Natural killer cell (primary cell): ENCODE data around the gene CEP41. TPM values are rescaled to one million over a fixed set of nuclear protein-coding genes. Genes with fewer than 3 reads are reported as not detected.

Source experiments
- ATAC-seq, 3 donors: fragments of 150-1000 bp in 2 of 3; fragments of 200-7000 bp in 1 of 3; cut with Tn5 transposase; 1 replicate in 1 of 3; 2 replicates in 2 of 3; pipeline ENCODE4 v1.10.0; 2021; ENCODE audit warnings: mild to moderate bottlenecking in 2 of 3, moderate library complexity in 2 of 3
- DNase-seq, 2 donors: peaks; one replicate each; pipeline versions ENCODE4 v3.0.0 to v3.0.0-alpha.2; 2013 to 2021; ENCODE audit warnings: mixed read lengths in 1 of 2
- H3K27ac ChIP-seq: one replicate; pipeline ENCODE4 v1.5.1; 2013; ENCODE audit warnings: mild to moderate bottlenecking, low read length
- H3K27me3 ChIP-seq: one replicate; pipeline ENCODE4 v1.6.1; 2013; ENCODE audit warnings: low read length; ENCODE audit not compliant: control insufficient read depth, insufficient read depth
- H3K36me3 ChIP-seq: one replicate; pipeline ENCODE4 v1.6.1; 2013; ENCODE audit warnings: low read length; ENCODE audit not compliant: control insufficient read depth, insufficient read depth
- H3K4me1 ChIP-seq: one replicate; pipeline ENCODE4 v1.6.1; 2013; ENCODE audit warnings: low read length; ENCODE audit not compliant: control insufficient read depth, insufficient read depth
- H3K4me3 ChIP-seq: one replicate; pipeline ENCODE4 v1.5.1; 2013; ENCODE audit warnings: low read length
- H3K9me3 ChIP-seq: one replicate; pipeline ENCODE4 v1.6.1; 2013; ENCODE audit warnings: low read length; ENCODE audit not compliant: control insufficient read depth, insufficient read depth
- H3K27ac Mint-ChIP-seq, 2 donors: one replicate each; pipeline ENCODE4 v1.8.0; 2022; ENCODE audit warnings: mild to moderate bottlenecking in 2 of 2, mixed read lengths in 2 of 2, moderate library complexity in 1 of 2
- H3K27me3 Mint-ChIP-seq, 2 donors: one replicate each; pipeline ENCODE4 v1.8.0; 2022; ENCODE audit warnings: low read depth in 2 of 2, mixed read lengths in 2 of 2
- H3K36me3 Mint-ChIP-seq: one replicate; pipeline ENCODE4 v1.8.0; 2022; ENCODE audit warnings: mixed read lengths
- H3K4me1 Mint-ChIP-seq, 2 donors: one replicate each; pipeline ENCODE4 v1.8.0; 2022; ENCODE audit warnings: mixed read lengths in 2 of 2
- H3K4me3 Mint-ChIP-seq: one replicate; pipeline ENCODE4 v1.8.0; 2022; ENCODE audit warnings: mild to moderate bottlenecking, moderate library complexity, mixed read lengths
- H3K9me3 Mint-ChIP-seq, 2 donors: one replicate each; pipeline ENCODE4 v1.8.0; 2022; ENCODE audit warnings: mixed read lengths in 2 of 2
- WGBS: methylation state at CpG from one replicate; pipeline ENCODE4 v1.1.7; 2013; ENCODE audit warnings: missing lambda C conversion rate; ENCODE audit not compliant: insufficient coverage; 5-methylcytosine and 5-hydroxymethylcytosine counted together
- intact Hi-C: fragments of 100-400 bp; cut with micrococcal nuclease; formaldehyde crosslinking; loops from one replicate; pipeline ENCODE4 v1.14.2; 2022
- total RNA-seq, 4 donors: library from RNA; stranded (reverse); fragments of 120-200 nt in 1 of 4; gene quantifications; one replicate each; pipeline versions ENCODE4 v1.2.3 to v1.2.4, GENCODE V29; 2013 to 2022
- TF ChIP-seq, protein P1 (sequence below): fragments of 200-600 bp; IDR thresholded peaks from one replicate; pipeline ENCODE4 v1.8.0; 2022; ENCODE audit warnings: antibody characterized with exemption

The CEP41 gene
- total RNA-seq, 3 donors from 2014 or later (not counting 1 experiment from before 2014, with no cell fraction given) = 8.7 to 14.2 (median 11.2) TPM

DNA sequence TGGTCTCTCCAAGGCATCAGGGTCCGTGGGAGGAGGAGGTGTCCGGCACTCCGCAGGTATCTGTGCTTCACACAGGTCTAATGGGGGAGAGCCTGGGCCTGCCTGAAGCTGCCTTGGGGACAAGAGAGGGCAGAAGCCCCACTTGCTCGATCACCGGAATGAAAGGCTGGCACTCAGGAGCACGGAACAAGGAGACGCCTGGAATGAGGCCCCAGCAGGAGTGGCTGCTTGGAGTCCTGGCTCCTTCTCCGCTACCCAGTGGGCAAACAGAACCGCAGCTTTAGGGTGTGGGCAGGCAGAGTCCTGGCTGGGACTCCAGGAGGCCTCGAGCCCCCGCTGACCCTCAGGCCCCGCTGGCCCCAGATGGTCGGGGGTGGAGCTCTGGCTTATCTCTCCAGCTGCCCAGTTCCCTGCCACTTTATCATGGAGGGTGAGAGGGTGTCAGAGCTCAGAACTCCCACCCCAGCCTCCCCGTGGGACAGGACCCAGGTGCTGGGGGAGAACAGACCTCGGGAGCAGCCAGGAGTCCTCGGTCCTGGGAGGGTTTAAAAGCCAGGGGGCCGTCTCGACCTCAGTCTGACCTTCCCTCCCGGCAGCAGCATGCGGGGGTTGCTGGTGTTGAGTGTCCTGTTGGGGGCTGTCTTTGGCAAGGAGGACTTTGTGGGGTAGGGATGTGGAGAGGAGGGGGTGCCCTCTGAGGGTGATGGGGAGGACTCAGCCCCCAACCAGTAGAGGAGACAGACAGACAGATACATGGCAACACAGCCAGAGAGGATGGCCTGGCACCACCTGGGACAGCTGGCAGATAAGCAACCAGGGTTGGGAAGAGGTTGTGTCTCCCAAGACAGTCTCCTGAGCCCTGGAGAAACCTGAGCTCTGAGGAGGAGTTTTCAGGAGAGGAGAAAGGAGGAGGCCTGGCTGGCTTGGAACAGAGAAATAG lies 60.6 kb downstream of the CEP41 start, which contains the start of gene CPA1:
TSS of gene CPA1 (plus strand) at position 574 of the 940 bp plus-strand sequence. CDS start at position 601, 27 bp downstream.
- H3K4me3 Mint-ChIP-seq = no peak within 1 kb of the TSS
- no peaks in the 10 kb centered on the region for H3K27me3 Mint-ChIP-seq
- no peak within 1 kb of the TSS for H3K4me3 ChIP-seq
- WGBS = 86% methylated on average over 20 of the region's 20 CpGs
- no peaks in the 10 kb centered on the region for H3K36me3 ChIP-seq
- peaks cover 7% of the 10 kb centered on the region for H3K9me3 ChIP-seq
- H3K27ac ChIP-seq = no peak within 1 kb of the TSS
- TF ChIP-seq, protein P1, sequence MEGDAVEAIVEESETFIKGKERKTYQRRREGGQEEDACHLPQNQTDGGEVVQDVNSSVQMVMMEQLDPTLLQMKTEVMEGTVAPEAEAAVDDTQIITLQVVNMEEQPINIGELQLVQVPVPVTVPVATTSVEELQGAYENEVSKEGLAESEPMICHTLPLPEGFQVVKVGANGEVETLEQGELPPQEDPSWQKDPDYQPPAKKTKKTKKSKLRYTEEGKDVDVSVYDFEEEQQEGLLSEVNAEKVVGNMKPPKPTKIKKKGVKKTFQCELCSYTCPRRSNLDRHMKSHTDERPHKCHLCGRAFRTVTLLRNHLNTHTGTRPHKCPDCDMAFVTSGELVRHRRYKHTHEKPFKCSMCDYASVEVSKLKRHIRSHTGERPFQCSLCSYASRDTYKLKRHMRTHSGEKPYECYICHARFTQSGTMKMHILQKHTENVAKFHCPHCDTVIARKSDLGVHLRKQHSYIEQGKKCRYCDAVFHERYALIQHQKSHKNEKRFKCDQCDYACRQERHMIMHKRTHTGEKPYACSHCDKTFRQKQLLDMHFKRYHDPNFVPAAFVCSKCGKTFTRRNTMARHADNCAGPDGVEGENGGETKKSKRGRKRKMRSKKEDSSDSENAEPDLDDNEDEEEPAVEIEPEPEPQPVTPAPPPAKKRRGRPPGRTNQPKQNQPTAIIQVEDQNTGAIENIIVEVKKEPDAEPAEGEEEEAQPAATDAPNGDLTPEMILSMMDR = no peak
- intact Hi-C loops = no loop called here
- DNase-seq = peak in 1 of 2 donors; percentile 10
- peaks cover 3 to 4% of the 10 kb centered on the region in 2 donors for H3K9me3 Mint-ChIP-seq
- no peaks in the 10 kb centered on the region for H3K4me1 Mint-ChIP-seq
- H3K27me3 ChIP-seq = no peaks in the 10 kb centered on the region
- H3K4me1 ChIP-seq = no peaks in the 10 kb centered on the region
- H3K36me3 Mint-ChIP-seq = no peaks in the 10 kb centered on the region
- peak in 1 of 3 donors; percentile 2 for ATAC-seq
- no peak within 1 kb of the TSS for H3K27ac Mint-ChIP-seq

DNA sequence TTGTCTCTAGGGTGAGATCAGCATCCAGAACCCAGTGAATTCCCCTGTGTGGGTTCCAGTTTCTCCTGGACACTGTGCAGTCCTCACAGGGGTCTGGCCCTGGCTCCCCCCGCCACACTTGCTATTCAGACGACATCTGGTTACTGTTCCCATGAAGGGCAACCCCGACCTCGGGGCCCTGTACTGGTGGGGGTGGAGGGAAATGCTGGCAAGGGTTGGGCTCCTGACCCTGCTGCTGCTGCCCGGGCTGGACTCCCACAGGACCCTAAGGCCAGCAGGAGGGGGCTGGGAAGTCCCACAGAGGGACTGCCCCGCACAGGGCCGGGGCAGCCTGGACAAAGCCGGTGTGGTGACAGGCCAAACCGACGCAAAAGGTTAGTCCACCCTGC lies 61.3 kb downstream of the CEP41 start:
- Mint-ChIP-seq H3K4me1 (no peaks in the 10 kb centered on the region), H3K4me3 (no peak overlapping the region), H3K9me3 (peaks cover 3 to 4% of the 10 kb centered on the region in 2 donors), H3K27me3 (no peaks in the 10 kb centered on the region), H3K27ac (no peak overlapping the region), H3K36me3 (no peaks in the 10 kb centered on the region)
- no peaks in the 10 kb centered on the region for H3K4me1 ChIP-seq
- TF ChIP-seq, protein P1 = no peak
- H3K27ac ChIP-seq = no peak overlapping the region
- WGBS = 92% methylated on average over 10 of the region's 10 CpGs
- H3K9me3 ChIP-seq = peaks cover 7% of the 10 kb centered on the region
- intact Hi-C loops = no loop called here
- peak in 1 of 3 donors; percentile 22 for ATAC-seq
- H3K4me3 ChIP-seq = no peak overlapping the region
- DNase-seq = peak in 1 of 2 donors; percentile 13
- no peaks in the 10 kb centered on the region for H3K27me3 ChIP-seq
- H3K36me3 ChIP-seq = no peaks in the 10 kb centered on the region

DNA sequence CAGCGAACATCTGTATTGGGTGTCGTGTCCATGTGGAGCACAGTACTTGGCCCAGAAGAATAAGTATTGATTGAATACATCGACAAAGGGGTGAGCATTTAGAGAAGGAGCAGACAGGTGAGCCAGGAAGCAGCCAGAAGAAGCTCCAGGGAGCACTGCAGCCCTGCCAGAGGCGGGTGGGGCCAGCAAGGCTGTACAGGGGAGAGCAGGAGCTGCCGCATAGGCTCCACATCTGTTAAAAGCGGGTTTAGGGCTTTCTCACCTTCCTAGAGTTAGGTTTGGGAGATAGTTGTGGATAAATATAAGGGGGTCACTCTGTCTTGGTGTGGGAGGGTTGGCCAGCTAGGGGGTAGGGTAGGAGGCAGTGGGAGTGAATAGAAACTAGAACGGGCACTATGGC lies 61.8 kb downstream of the CEP41 start:
- Mint-ChIP-seq H3K4me1 (no peaks in the 10 kb centered on the region), H3K36me3 (no peaks in the 10 kb centered on the region), H3K27me3 (no peaks in the 10 kb centered on the region), H3K9me3 (peaks cover 3 to 4% of the 10 kb centered on the region in 2 donors), H3K4me3 (no peak overlapping the region), H3K27ac (no peak overlapping the region)
- Histone ChIP-seq H3K27ac (no peak overlapping the region), H3K36me3 (no peaks in the 10 kb centered on the region), H3K9me3 (peaks cover 7% of the 10 kb centered on the region), H3K4me1 (no peaks in the 10 kb centered on the region), H3K27me3 (no peaks in the 10 kb centered on the region), H3K4me3 (no peak overlapping the region)
- ATAC-seq (no peak), DNase-seq (peak in 1 of 2 donors; percentile 4)
- 89% methylated on average over 7 of the region's 7 CpGs for WGBS
- TF ChIP-seq, protein P1 = no peak
- intact Hi-C loops = no loop called here
